Measurements from ENCODE around the gene RDH14. TPM values are rescaled to one million over a fixed set of nuclear protein-coding genes. Genes with fewer than 3 reads are reported as not detected.

Gene RDH14
- total RNA-seq, 2 donors from 2014 or later: 25.7 to 40.8 TPM

- no peaks in the 10 kb centered on the region for H3K27me3 ChIP-seq (replicated peaks; ENCODE audit: insufficient read depth)
- no peak for ATAC-seq (ENCODE audit: insufficient number of reproducible peaks, low FRiP score, low read depth)
- no peak for DNase-seq (ENCODE audit: low spot score)
- H3K27ac ChIP-seq: no peak overlapping the region
- H3K36me3 ChIP-seq: peaks cover 11% of the 10 kb centered on the region
- no peak for TF ChIP-seq CTCF (IDR thresholded peaks at IDR 0.05)
- H3K4me1 ChIP-seq (ENCODE audit: control insufficient read depth in 1 of 2, low read depth in 2 of 2): peaks cover 16 to 55% of the 10 kb centered on the region in 2 donors
- no peaks in the 10 kb centered on the region for H3K9me3 ChIP-seq
- no peak overlapping the region for H3K4me3 ChIP-seq
Observed at GRCh38 chr2:18557121-18557520, 3.3 kb downstream of the RDH14 start.

GRCh38 chr2:18552351-18553077 is 7.9 kb downstream of the RDH14 start:
- H3K9me3 ChIP-seq: no peaks in the 10 kb centered on the region
- no peak for ATAC-seq (ENCODE audit: insufficient number of reproducible peaks, low FRiP score, low read depth)
- H3K4me3 ChIP-seq: no peak overlapping the region
- peak overlapping the region in 1 of 2 donors; percentile 0 for H3K27ac ChIP-seq
- no peak for DNase-seq (ENCODE audit: low spot score)
- H3K36me3 ChIP-seq: peaks cover 11% of the 10 kb centered on the region
- no peak for TF ChIP-seq CTCF (IDR thresholded peaks at IDR 0.05)
- no peaks in the 10 kb centered on the region for H3K27me3 ChIP-seq (replicated peaks; ENCODE audit: insufficient read depth)
- H3K4me1 ChIP-seq (ENCODE audit: control insufficient read depth in 1 of 2, low read depth in 2 of 2): peaks cover 7 to 67% of the 10 kb centered on the region in 2 donors

- Histone ChIP-seq H3K4me1 (ENCODE audit: control insufficient read depth in 1 of 2, low read depth in 2 of 2) (peaks cover 3 to 61% of the 10 kb centered on the region in 2 donors), H3K27me3 (replicated peaks; ENCODE audit: insufficient read depth) (no peaks in the 10 kb centered on the region)
- no peak for TF ChIP-seq CTCF (IDR thresholded peaks at IDR 0.05)
Observed at GRCh38 chr2:18551623-18552022, 8.8 kb downstream of the RDH14 start.

GRCh38 chr2:18551169-18551568 is 9.3 kb downstream of the RDH14 start:
- H3K4me3 ChIP-seq: no peak overlapping the region
- peaks cover 3 to 62% of the 10 kb centered on the region in 2 donors for H3K4me1 ChIP-seq (ENCODE audit: control insufficient read depth in 1 of 2, low read depth in 2 of 2)
- DNase-seq (ENCODE audit: low spot score): no peak
- H3K27ac ChIP-seq: no peak overlapping the region
- H3K27me3 ChIP-seq (replicated peaks; ENCODE audit: insufficient read depth): no peaks in the 10 kb centered on the region
- peaks cover 11% of the 10 kb centered on the region for H3K36me3 ChIP-seq
- ATAC-seq (ENCODE audit: insufficient number of reproducible peaks, low FRiP score, low read depth): no peak
- H3K9me3 ChIP-seq: no peaks in the 10 kb centered on the region
- no peak for TF ChIP-seq CTCF (IDR thresholded peaks at IDR 0.05)

More at GRCh38 chr2:18551623-18552022, 8.8 kb downstream of the RDH14 start:
- Histone ChIP-seq H3K36me3 (peaks cover 11% of the 10 kb centered on the region), H3K9me3 (no peaks in the 10 kb centered on the region), H3K4me3 (no peak overlapping the region), H3K27ac (no peak overlapping the region)
- DNase-seq (ENCODE audit: low spot score) (no peak), ATAC-seq (ENCODE audit: insufficient number of reproducible peaks, low FRiP score, low read depth) (no peak)

GRCh38 chr2:18550433-18550832 is 10.0 kb downstream of the RDH14 start:
- H3K9me3 ChIP-seq: no peaks in the 10 kb centered on the region
- H3K4me3 ChIP-seq: no peak overlapping the region
- peaks cover 3 to 65% of the 10 kb centered on the region in 2 donors for H3K4me1 ChIP-seq (ENCODE audit: control insufficient read depth in 1 of 2, low read depth in 2 of 2)
- peaks cover 7% of the 10 kb centered on the region for H3K36me3 ChIP-seq
- no peak overlapping the region for H3K27ac ChIP-seq
- no peaks in the 10 kb centered on the region for H3K27me3 ChIP-seq (replicated peaks; ENCODE audit: insufficient read depth)
- ATAC-seq (ENCODE audit: insufficient number of reproducible peaks, low FRiP score, low read depth) (no peak), DNase-seq (ENCODE audit: low spot score) (no peak)
- no peak for TF ChIP-seq CTCF (IDR thresholded peaks at IDR 0.05)

Measured in thoracic aorta (tissue), 2 donors.